Psoas muscle (tissue), 8 donors: ENCODE measurements around the gene LINC00632. TPM values are rescaled to one million over a fixed set of nuclear protein-coding genes. Genes with fewer than 3 reads are reported as not detected.

ENCODE experiments used
- ATAC-seq, 4 donors: fragments of 200-7000 bp; cut with Tn5 transposase; one replicate each; pipeline ENCODE4 v1.9.1; 2020; ENCODE audit warnings: moderate library complexity in 3 of 4, mild to moderate bottlenecking in 2 of 4
- DNase-seq, 2 donors: peaks; one replicate each; pipeline ENCODE4 v3.0.0-alpha.2; 2020
- H3K27ac ChIP-seq: fragments of 200-600 bp; one replicate; pipeline ENCODE4 v1.8.0; 2022
- H3K27me3 ChIP-seq, 3 donors: fragments of 200-600 bp in 1 of 3; one replicate each; pipeline versions ENCODE4 v1.6.1 to v1.8.0; 2013 to 2022; ENCODE audit warnings: low read length in 2 of 3, mild to moderate bottlenecking in 2 of 3, moderate library complexity in 1 of 3; ENCODE audit not compliant: insufficient read depth in 3 of 3
- H3K36me3 ChIP-seq, 2 donors: fragments of 200-600 bp in 1 of 2; one replicate each; pipeline versions ENCODE4 v1.6.1 to v1.8.0; 2013 to 2022; ENCODE audit warnings: low read depth in 1 of 2, mild to moderate bottlenecking in 1 of 2, moderate library complexity in 1 of 2; ENCODE audit not compliant: insufficient read depth in 1 of 2
- H3K4me1 ChIP-seq: fragments of 200-600 bp; one replicate; pipeline ENCODE4 v1.8.0; 2022
- H3K4me3 ChIP-seq: fragments of 200-600 bp; one replicate; pipeline ENCODE4 v1.8.0; 2022; ENCODE audit warnings: mild to moderate bottlenecking
- H3K9me3 ChIP-seq: fragments of 200-600 bp; one replicate; pipeline ENCODE4 v1.8.0; 2022
- CTCF ChIP-seq: fragments of 200-600 bp; IDR thresholded peaks from one replicate; pipeline ENCODE4 v1.8.0; 2022; ENCODE audit warnings: antibody characterized with exemption
- WGBS, 3 donors: extraction: QIAGEN DNeasy Blood & Tissue Kit; methylation state at CpG; one replicate each; pipeline versions ENCODE4 v1.1.6 to v1.1.7; 2013; 5-methylcytosine and 5-hydroxymethylcytosine counted together
- intact Hi-C, 2 donors: fragments of 100-400 bp; cut with DNase I; formaldehyde crosslinking; loops; one replicate each; pipeline versions ENCODE4 v1.11.0 to v1.14.2; 2022
- polyA plus RNA-seq, 3 donors: library from polyadenylated mRNA; stranded (reverse); fragments of 200-250 nt; gene quantifications; one replicate each; pipeline ENCODE4 v1.2.3, GENCODE V29; 2013
- total RNA-seq, 4 donors: library from RNA; stranded (reverse); fragmentation: NEBNext Ultra II Directional in 2 of 4; extraction: Animal tissue kit (Norgen Biotek cat#: 25700) in 2 of 4; gene quantifications; one replicate each; pipeline versions ENCODE4 v1.2.1 to v1.2.4, GENCODE V29; 2021 to 2023
- donor health status: healthy with polysubstance abuse.
- donor health status: DM: no; HTN: no; CAD: no; lungs with moderate emphysema.
- donor health status: Bipolar disorder and iron deficiency.
- donor health status: healthy.
- donor health status: DM: yes; HTN: yes; CAD: no.
- donor health status: DM: no; HTN: no; CAD: no.
- donor health status: DM: no; HTN: no; CAD: no.
- donor health status: DM: yes; HTN: yes; CAD: no.

Gene LINC00632
- total and polyA plus RNA-seq, 7 donors = 0.06 to 56.4 (median 28.5) TPM

DNA sequence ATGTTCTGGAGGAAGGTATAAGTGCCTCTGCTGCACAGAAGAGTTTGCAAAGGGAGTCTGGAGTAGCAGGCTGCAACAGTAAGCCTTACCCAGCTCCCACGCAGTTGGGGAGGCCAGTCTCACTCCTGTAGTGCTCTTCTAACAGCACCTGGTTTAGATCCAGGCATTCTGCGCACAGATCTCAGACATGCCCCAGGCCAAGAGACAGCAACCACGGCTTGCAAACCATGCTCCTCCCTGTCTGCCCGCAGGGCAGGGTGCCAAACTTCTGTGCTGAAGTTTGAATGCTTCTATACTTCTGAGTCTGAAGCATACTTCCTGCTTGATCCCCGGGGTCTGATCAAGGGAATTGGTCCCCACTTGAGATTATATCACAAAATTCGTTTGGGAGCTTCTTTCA lies 106.3 kb downstream of the LINC00632 start:
- no peak for ATAC-seq
- Histone ChIP-seq H3K36me3 (no peaks in the 10 kb centered on the region), H3K9me3 (peaks cover 9% of the 10 kb centered on the region), H3K27me3 (no peaks in the 10 kb centered on the region), H3K4me3 (no peak overlapping the region), H3K27ac (no peak overlapping the region), H3K4me1 (no peaks in the 10 kb centered on the region)
- no peak for TF ChIP-seq CTCF
- intact Hi-C loops = no loop called here
- 23 to 36% (median 25%) methylated on average over 6 of the region's 6 CpGs for WGBS, 3 donors
- no peak for DNase-seq

GRCh38 chrX:140817943-140818342 lies 108.4 kb downstream of the LINC00632 start:
- DNase-seq = no peak
- WGBS, 3 donors = 27 to 42% (median 37%) methylated on average over 6 of the region's 6 CpGs
- no peaks in the 10 kb centered on the region for H3K36me3 ChIP-seq
- H3K27ac ChIP-seq = no peak overlapping the region
- no peak overlapping the region for H3K4me3 ChIP-seq
- peak; percentile 37 for TF ChIP-seq CTCF
- intact Hi-C loops = no loop called here
- ATAC-seq = no peak
- peaks cover 9% of the 10 kb centered on the region for H3K9me3 ChIP-seq
- no peaks in the 10 kb centered on the region for H3K27me3 ChIP-seq
- no peaks in the 10 kb centered on the region for H3K4me1 ChIP-seq

GRCh38 chrX:140821280-140821679 lies 111.7 kb downstream of the LINC00632 start:
- WGBS, 3 donors = 52 to 89% (median 76%) methylated on average over 3 of the region's 3 CpGs
- H3K27ac ChIP-seq = no peak overlapping the region
- no peaks in the 10 kb centered on the region for H3K9me3 ChIP-seq
- no peak overlapping the region for H3K4me3 ChIP-seq
- H3K4me1 ChIP-seq = no peaks in the 10 kb centered on the region
- ATAC-seq (no peak), DNase-seq (no peak)
- TF ChIP-seq CTCF = no peak
- no peaks in the 10 kb centered on the region for H3K36me3 ChIP-seq
- intact Hi-C loops = no loop called here
- H3K27me3 ChIP-seq = no peaks in the 10 kb centered on the region

GRCh38 chrX:140822184-140822583 lies 112.6 kb downstream of the LINC00632 start:
- no peak overlapping the region for H3K27ac ChIP-seq
- TF ChIP-seq CTCF = no peak
- H3K9me3 ChIP-seq = no peaks in the 10 kb centered on the region
- H3K27me3 ChIP-seq = no peaks in the 10 kb centered on the region
- ATAC-seq (no peak), DNase-seq (no peak)
- no peaks in the 10 kb centered on the region for H3K4me1 ChIP-seq
- H3K4me3 ChIP-seq = no peak overlapping the region
- no peaks in the 10 kb centered on the region for H3K36me3 ChIP-seq
- intact Hi-C loops = no loop called here
- 61 to 77% (median 66%) methylated on average over 1 of the region's 1 CpG for WGBS, 3 donors

DNA sequence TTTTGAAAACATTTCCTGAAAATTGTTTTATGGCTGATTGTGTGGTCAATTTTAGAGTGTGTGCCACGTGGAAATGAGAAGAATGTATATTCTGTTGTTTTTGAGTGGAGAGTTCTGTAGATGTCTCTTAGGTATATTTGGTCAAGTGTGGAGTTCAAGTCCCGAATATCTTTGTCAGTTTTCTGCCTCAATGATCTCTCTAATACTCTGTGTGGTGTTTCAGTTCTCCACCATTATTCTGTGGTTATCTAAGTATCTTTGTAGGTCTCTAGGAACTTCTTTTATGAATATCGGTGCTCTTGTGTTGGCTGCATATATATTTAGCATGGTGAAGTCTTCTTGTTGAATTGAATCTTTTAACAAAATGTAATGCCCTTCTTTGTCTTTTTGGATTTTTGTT lies 113.3 kb downstream of the LINC00632 start:
- no peak for DNase-seq
- 67 to 79% (median 68%) methylated on average over 3 of the region's 3 CpGs for WGBS, 3 donors

More for the DNA sequence above, 113.3 kb downstream of the LINC00632 start:
- Histone ChIP-seq H3K4me1 (no peaks in the 10 kb centered on the region), H3K27ac (no peak overlapping the region), H3K36me3 (no peaks in the 10 kb centered on the region), H3K27me3 (no peaks in the 10 kb centered on the region), H3K4me3 (no peak overlapping the region), H3K9me3 (no peaks in the 10 kb centered on the region)
- ATAC-seq = no peak
- intact Hi-C loops = no loop called here
- no peak for TF ChIP-seq CTCF
